Activated CD8-positive, alpha-beta memory T cell treated with anti-CD3 and anti-CD28 coated beads for 4 hours (primary cell): ENCODE data around the gene GPBAR1.
A peak's percentile ranks its signal among the peaks of the same experiment; 100 is the strongest.

Experiments
- DNase-seq, 2 donors: peaks; one replicate each; pipeline ENCODE4 v3.0.0-alpha.2; 2020; ENCODE audit warnings: low read depth in 2 of 2

The GPBAR1 gene

GRCh38 chr2:218260742-218261422 lies at the start of gene GPBAR1:
Gene GPBAR1, plus strand, starts transcription at chr2:218261015. Its CDS starts 1,710 bp downstream, at chr2:218262725.
- no peak for DNase-seq

DNA sequence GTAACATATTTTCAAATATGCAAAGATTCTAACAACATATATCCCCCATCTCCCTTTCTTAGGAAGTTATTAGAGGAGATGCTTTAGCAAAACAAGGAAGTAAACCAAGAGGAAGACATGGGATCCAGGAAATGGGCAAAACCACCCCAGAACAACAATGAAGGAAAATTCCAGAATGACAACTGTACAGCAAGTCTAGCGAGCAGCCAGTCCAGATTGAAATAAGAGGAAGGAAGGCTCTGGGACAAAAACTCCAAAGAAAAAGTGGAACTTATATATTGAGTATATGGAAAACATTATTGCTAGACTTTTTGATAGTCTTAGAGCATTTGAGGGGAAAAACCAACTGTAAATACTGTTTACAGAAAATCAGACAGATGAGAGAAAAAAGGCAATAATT lies 46.7 kb upstream of the GPBAR1 start:
- DNase-seq, result no peak

GRCh38 chr2:218216336-218216673 lies 44.5 kb upstream of the GPBAR1 start:
- no peak for DNase-seq

- peak; percentile 85 to 92 for DNase-seq
Observed at GRCh38 chr2:218216674-218217359, 44.0 kb upstream of the GPBAR1 start, which contains the start of gene ARPC2. Gene ARPC2, plus strand, starts transcription at chr2:218217189. Its CDS starts 282 bp downstream, at chr2:218217471.

GRCh38 chr2:218217360-218218267 lies 43.2 kb upstream of the GPBAR1 start:
- DNase-seq, result peak; percentile 59 to 69

- DNase-seq, result no peak
Observed at GRCh38 chr2:218218268-218219185, 42.3 kb upstream of the GPBAR1 start.

DNA sequence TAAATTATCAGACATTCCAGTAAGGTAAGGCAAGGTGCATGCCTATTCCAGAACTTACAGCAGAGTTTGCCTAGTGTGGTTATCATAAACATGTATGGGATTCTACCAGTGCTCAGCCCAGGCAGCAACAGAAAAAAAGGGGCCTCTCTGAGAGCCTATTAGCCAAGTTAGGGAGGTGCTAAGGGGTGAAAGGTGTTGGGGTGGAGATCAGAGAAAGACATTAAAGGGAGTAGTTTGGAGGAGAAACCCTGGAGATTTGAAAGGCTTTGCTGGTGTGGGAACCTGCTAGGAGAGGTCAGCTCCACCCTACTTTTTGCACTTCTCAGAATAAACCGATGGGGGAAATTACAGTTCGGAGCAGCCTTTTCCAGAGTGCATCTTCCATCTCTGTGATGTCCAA lies 40.9 kb upstream of the GPBAR1 start:
- no peak for DNase-seq

GRCh38 chr2:218221000-218221399 lies 39.8 kb upstream of the GPBAR1 start:
- no peak for DNase-seq

DNA sequence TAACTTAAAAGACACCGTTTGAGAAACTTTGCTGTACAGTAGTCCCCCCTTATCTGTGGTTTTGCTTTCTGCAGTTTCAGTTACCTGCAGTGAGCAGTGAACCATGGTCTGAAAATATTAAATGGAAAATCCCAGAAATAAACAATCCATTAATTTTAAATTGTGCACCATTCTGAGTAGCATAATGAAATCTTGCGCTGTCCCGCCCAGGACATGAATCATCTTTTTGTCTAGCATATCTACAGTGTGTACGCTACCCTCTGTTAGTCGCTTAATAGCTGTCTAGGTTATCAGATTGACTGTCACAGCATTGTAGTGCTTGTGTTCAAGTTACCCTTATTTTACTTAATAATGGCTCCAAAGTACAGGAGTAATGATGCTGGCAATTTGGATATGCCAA lies 37.8 kb upstream of the GPBAR1 start:
- no peak for DNase-seq

DNA sequence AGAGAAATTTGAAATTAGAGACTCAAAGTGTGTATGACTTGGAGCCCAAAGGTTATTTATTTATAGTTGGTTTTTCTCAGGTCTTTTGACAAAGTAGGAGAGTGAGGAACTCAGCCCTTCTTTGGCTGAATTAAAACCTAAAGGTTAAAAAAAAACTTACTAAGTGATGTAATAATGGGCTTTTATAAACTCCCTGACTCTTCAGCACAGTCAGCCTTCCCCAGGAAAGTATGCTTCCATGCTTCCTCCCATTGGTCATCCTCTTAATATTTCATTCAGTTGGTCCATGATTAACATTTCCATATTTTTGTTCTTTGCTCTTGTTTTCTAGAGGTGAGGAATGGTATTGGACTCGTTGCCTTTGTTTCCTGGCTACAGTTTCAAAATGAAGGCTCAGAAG lies 36.6 kb upstream of the GPBAR1 start:
- DNase-seq, result no peak

DNA sequence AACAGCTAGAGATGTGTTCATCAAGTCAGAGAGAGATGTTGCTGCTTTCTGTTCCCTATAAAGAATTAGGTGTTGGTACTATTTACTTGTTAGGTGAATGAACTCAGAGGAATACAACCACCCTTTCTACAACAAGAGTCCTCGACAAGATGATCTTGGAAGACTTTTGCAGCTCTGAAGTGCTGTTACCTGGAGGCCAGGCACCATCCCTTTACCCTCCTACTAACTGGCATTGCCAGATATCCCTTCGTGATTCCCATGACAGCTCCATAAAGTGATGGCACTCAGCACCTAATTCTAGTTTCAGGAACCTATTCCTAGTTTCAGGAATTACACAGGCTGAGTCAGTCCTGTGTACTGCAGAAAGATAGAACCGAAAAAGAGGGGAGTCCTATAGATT lies 33.9 kb upstream of the GPBAR1 start:
- no peak for DNase-seq

DNA sequence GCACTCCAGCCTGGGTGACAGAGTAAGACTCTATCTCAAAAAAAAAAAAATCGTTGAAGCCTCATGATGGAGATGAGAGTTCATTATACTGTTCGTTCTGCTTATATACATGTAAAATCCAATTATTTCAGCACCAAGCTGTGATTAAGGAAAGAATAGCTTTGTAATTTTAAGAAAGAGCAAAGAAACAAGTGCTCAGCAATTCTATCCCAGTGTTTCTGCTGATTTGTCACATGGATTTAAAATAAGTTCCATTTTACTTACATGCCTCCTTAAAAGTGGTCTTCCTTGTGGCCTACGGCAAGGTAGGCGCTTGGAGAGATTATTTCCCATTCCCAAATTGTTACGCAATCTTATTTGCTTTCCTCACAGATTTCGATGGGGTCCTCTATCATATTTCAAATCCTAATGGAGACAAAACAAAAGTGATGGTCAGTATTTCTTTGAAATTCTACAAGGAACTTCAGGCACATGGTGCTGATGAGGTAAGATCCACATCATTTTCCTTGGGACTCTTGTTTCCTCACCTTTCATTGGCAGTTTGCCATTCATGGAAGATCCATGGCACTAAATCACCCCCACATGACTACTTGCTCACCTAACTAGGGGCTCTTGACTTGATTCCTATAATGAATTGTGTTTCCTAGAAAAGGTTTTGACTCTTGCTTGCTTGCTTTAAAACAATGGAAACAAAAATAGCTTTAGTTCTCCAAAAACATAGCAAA lies 32.3 kb upstream of the GPBAR1 start:
- DNase-seq, result no peak

GRCh38 chr2:218229239-218229638 lies 31.6 kb upstream of the GPBAR1 start:
- peak in 1 of 2 donors; percentile 30 for DNase-seq

- DNase-seq, result no peak
Observed at GRCh38 chr2:218229851-218230250, 31.0 kb upstream of the GPBAR1 start.

- DNase-seq, result no peak
Observed at GRCh38 chr2:218230882-218231281, 29.9 kb upstream of the GPBAR1 start.

DNA sequence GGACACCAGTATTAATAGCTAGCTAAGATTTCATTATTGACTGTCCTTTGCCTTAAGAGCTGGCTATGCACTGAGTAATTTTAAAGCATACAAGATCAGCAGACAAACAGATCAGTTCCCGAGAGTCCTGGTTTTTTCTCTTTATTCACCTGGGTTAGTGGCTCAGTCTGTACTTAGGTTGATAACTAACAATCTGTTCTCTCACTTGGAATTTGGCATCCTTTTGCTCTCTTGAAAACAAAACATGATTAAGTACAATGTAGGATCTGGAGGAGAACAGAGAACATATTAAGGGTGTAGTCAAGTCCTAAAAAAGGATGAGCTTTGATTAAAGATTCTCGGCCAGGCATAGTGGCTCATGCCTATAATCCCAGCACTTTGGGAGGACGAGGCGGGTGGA lies 27.3 kb upstream of the GPBAR1 start:
- DNase-seq, result no peak

- DNase-seq, result no peak
Observed at GRCh38 chr2:218234521-218234920, 26.3 kb upstream of the GPBAR1 start.

DNA sequence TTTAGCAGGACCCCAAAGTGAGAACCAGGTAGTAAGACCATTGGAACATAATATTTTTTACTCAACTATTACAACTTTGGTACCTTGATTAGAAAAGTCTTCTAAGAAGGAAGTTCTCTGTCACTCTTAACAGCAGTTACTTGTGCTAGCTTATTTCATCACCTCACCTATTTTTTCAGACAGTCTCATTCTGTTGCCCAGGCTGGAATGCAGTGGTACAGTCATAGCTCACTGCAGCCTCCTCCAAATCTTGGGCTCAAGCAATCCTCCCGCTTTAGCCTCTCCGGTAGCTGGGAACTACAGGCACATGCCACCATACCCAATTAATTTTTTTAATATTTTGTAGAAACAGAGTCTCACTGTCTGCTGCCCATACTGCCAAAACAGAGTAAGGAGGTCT lies 25.8 kb upstream of the GPBAR1 start:
- no peak for DNase-seq

GRCh38 chr2:218236829-218237228 lies 24.0 kb upstream of the GPBAR1 start:
- DNase-seq, result no peak

DNA sequence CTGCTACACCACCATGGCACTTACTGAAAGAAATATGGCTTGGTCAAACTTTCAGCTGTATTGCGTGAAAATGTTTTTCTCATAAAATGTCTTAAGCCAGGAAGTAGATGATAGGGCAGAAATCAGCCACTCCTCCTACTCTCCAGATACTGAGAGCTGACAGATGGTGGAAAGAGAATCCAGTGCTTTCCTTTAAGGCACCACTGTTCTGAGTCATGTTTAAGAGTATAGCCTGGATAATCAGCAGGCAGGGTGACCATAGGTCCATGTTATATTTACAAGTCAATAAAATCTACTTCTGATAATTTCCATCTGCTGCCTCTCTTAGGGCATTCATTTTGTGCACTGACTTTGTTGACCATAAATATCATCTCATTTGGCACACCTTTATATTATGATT lies 21.9 kb upstream of the GPBAR1 start:
- no peak for DNase-seq

DNA sequence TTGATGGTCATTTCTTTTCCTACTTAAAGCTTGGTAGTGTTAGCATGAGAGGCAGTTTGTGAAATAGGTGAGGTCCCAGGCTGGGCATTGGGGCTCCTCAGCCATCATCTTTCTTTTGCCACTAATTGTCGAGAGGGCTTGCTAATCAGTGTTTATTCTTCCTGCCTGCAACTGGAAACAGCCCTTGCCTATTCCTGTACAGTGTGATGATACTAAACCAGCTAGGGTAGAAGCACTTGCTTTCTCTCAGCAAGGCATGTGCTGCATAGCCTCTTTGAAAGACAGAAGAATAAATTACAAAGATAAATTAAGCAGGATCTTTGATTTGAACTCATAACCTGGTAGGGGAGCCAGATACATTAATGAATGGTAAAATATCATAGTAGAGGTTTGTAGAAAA lies 16.6 kb upstream of the GPBAR1 start:
- DNase-seq, result no peak
